Renal cortical epithelial cell (primary cell): Measurements from ENCODE around the gene GRSF1. TPM values are rescaled to one million over a fixed set of nuclear protein-coding genes. Genes with fewer than 3 reads are reported as not detected.
"Not testable (repeated sequence)": the region's sequence is repeated elsewhere in the genome, so short reads cannot be mapped to it uniquely, and the experiment has no call there.

ENCODE experiments used
- DNase-seq: peaks from one replicate; pipeline ENCODE4 v3.0.0-alpha.2; 2011; ENCODE audit warnings: low read depth
- total RNA-seq: library from RNA; depleted of rRNA; stranded (reverse); fragments of >200 nt; gene quantifications from 2 replicates; pipeline ENCODE4 v1.2.3, GENCODE V29; 2014

Gene GRSF1
- total RNA-seq, 1 donor from 2014 or later, result 131 TPM

DNA sequence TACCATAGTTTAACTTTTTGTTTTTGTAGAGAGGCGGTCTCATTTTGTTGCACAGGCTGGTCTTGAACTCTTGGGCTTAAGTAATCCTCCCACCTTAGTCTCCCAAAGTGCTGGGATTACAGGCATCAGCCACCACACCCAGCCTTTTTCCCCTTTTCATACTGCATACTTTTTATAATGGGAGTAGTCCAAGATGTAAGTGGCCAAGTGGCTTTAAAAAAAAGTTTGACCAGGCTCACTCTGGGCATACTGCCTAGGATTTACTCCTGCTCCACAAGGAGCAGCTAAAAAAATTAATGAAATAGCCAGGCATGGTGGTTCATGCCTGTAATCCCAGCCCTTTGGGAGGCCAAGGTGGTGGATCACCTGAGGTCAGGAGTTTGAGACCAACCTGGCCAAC is 6.0 kb downstream of the GRSF1 start:
- DNase-seq, result no peak

DNA sequence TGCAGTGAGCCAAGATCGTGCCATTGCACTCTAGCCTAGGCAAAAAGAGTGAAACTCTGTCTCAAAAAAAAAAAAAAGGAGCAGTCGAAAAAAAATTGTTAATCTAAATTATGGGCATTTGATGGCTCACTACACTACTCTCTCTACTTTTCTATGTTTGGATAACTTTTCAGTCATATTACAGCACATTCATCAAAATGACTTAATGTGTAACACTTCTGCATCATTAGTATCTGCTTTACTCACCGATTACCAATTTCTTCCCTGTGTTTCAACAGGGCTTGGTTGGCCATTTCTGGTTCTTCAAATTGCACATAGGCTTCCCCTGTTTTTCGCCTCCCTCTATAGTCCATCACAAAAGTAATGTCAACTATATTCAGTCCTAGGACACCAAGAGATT is 8.4 kb downstream of the GRSF1 start:
- DNase-seq, result no peak

DNA sequence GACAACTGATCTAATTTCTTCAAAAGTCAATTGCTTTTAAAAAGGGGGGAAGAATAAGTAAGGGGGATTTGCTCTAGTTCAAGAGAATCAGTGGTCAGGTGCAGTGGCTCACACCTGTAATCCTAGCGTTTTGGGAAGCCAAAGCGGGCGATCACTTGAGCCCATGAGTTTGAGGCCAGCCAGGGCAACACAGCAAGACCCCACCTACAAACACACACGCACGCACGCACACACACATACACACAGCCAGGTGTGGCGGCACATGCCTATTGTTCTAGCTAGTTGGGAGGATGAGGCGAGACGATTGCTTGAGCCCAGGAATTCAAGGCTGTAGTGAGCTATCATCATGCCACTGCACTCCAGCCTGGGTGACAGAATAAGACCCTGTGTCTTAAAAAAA is 9.6 kb downstream of the GRSF1 start:
- no peak for DNase-seq

DNA sequence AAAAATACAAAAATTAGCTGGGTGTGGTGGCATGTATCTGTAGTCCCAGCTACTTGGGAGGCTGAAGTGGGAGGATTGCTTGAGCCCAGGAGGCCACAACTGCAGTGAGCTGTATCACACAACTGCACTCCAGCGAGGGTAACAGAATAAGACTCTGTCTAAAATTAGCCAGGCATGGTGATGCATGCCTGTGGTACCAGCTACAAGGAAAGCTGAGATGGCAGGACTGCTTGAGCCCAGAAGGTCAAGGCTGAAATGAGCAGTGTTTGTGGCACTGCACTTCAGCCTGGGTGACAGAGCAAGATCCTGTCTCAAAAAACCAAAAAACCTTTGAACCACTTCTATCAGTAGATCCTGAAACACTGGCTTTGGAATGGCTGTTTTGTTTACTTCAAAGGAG is 10.2 kb downstream of the GRSF1 start:
- DNase-seq, result no peak

DNA sequence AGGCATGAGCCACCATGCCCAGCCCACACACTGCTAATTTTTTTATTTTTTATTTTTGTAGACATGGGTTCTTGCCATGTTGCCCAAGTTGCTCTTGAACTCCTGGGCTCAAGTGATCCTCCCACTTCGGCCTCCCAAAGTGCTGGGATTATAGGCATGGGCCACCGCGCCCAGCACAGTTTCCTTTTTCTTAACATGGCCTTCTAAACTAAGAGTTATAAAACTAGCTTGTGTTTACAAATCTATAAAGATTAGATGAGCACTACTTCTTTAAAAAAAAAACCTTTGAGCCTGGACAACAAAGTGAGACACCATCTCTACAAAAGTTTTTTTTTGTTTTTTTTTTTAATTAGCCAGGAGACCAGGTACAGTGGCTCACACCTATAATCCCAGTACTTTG is 10.7 kb downstream of the GRSF1 start:
- no peak for DNase-seq

DNA sequence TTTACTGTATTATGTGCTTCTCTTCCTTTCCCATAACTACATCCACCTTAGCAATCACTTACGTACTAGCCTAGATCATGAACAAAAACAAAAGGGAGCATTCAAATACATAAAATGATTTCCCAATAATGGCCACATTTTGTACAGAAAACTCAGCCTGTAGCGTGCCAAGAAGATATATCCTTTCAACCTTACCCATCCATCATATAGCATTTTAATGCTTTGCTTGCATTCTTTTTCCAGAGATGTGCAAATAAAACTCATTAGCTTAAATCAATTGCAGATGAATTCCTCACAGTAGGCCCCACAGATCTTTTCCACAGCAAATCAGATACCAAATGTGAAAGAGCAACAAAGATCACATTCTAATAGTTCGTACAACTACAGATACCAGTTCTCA is 20.8 kb downstream of the GRSF1 start:
- DNase-seq, result no peak

DNA sequence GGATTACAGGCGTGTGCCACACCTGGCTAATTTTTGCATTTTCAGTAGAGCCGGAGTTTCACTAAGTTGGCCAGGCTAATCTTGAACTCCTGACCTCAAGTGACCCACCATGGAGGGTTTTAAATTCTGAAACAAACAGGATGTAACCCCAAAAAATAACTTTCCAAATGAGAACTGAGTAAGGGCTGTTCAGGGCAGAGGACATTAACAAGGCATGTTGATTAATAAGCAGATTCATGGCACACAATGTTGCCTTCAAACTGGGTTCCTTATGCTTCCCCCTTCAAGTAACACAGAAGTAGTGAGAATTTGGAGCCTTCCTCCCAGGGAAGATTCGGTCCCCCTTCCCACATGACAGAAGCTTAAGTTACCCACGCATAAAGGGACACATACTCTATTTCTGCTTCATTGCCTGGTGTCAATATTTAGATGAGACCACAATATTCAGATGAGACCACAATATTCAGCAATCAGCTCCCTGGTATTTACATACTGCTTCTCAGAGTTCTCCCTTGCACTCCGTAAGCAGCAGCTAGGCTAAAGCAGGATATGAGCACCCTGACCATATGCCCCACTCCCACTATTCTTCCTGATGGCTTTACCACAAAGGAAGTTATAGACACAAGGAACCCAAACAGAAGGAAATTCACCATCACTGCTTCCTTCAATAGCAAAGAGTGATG is 21.4 kb downstream of the GRSF1 start:
- no peak for DNase-seq

DNA sequence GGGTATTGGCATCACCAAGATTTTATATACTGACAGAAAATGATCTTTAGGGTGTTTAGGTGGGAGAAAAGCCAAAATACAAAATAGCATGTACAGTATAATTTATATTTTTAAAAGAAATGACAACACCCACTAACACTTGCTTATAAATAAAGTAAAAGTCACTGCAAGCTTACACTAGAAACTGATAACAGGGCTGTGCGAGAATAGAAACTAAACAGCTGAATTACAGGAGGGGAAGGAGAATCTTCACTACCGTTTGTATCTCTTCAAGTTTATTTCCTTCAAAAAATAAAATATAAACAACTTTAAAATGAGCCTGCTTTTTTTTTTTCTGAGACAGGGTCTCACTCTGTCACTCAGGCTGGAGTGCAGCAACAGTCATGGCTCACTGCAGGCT is 22.8 kb downstream of the GRSF1 start:
- no peak for DNase-seq

DNA sequence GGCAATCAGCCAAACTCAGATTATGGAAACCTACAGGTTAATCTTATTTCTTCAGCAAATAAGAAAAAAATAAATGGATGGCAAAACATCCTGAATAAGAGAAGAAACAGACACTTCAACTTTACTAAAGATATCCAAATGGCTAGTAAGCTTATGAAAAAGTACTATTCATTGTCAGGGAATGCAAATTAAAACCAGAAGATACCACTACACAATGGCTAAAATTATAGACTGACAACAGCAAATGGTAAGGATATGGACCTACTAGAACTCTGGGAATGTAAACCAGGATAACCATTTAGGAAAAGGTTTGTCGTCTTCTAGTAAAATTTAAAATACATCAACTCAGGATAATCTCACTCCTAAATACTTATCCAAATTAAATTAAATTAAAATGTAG is 24.3 kb downstream of the GRSF1 start:
- DNase-seq, result no peak

DNA sequence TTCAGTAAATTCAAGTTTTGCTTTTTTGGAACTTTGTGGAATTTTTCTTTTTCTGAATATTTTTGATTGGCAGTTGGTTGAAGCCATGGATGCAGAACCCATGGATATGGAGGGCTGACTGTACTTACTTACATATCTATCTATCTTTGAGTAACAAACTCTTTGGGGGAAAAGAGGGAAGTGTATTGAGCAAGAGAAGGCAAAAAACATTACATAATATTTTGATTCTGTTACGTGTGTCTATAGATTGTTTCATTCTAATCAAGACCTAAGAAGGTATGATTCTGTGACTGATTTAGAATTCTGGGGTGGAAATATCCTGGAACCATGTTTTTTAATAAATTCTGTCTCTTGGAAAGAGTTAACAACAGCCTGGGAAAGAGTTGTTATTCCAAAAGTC is 31.5 kb downstream of the GRSF1 start:
- DNase-seq, result no peak

DNA sequence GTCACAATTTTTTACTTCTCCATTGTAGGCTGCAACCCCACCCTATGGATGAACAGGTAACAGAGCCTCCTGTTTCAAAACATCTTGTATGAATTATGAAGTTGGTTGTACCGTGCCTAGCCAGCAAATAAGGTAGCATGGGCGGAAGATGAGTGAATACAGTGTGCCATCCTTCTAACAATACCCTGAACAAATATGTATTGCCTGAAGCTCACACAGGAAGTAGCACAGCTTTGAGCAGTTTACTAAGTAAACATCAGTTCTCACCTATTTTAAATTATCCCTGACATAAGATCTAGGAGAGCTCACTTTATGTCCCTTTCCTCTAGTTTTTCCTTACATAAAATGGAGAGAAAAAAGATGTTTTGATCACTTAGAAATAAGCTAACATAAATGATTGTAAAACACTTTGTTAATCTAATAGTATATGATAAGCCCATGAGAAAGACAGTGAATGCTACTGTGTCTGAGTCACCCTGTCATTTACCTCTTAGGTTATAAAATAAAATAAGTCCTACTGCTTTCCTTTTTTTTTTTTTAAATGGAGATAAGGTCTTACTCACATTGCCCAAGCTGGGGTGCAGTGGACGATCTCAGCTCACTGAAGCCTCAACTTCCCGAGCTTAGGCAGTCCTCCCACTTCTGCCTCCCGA is 36.6 kb downstream of the GRSF1 start:
- DNase-seq, result no peak

DNA sequence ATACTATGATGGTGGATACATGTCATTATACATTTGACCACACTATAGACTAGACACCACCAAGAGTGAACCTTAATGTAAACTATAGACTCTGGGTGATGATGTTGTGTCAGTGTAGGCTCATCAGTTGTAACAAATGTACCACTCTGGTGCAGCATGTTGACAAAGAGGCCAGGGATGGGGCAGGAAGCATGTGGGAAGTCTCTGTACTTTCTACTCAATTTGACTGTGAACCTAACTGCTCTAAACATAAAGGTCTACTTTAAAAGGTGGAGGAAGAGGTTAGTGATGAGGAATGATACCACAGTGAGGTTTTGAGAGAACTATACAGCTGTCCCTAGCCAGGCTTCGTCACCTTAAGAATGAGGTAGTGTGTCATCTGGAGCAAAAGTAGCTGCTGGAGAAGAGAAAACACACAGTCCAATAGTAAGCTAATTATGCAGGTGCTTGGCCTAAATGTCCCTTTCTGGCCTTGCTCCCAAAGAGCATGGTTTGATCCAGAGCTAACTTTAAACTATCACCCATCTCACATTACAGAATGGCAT is 38.4 kb downstream of the GRSF1 start:
- no peak for DNase-seq

DNA sequence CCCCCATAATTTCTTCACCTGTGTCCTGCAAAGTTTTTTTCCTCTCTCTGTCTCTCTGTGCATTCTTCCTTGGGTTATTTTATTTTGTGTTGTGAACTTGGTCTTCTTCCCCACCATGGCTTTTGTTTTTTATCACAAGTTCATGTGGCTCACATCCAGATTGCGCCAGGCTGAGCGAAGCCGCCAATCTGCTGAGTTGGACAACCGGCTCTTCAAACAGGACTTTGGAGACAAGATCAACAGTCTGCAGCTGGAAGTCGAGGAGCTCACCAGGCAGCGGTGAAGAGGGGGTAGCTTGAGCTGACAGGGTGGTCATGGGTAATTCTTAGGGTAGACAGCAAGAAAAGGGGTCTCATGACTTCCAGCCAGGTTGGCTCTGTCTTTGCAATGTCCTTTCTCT is 46.1 kb downstream of the GRSF1 start:
- DNase-seq, result no peak

DNA sequence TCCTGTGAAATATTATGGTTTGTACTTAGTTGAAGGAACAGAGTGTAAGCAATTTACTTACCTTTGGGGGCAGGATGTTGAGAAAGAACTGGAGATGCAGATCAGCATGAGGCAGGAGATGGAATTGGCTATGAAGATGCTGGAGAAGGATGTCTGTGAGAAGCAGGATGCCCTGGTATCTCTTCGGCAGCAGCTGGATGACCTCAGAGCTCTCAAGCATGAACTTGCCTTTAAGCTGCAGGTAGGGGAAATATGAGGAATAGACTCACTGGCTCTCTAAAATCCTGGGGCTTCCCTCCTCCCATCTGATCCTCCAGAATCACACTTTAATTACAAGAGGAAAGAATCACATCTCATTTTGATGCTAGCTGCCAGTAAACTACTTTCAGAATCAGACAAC is 51.0 kb downstream of the GRSF1 start:
- no peak for DNase-seq

DNA sequence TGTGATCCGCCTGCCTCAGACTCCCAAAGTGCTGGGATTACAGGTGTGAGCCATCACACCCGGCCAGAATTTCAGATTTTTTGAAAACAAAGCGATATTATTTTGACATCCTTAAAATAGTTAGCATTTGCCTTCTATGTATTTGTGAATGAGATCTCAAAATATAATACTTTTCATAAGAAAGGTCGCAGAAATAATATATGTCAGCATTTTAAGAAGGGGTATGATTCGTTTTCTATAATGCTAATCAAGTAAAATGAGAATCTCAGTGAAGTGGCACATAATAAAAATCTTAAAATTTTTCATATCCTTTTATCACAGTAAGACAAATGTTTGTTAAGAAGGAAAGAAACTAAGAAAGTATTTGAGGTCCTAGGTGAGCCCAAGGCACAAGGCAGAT is 52.2 kb downstream of the GRSF1 start:
- no peak for DNase-seq

DNA sequence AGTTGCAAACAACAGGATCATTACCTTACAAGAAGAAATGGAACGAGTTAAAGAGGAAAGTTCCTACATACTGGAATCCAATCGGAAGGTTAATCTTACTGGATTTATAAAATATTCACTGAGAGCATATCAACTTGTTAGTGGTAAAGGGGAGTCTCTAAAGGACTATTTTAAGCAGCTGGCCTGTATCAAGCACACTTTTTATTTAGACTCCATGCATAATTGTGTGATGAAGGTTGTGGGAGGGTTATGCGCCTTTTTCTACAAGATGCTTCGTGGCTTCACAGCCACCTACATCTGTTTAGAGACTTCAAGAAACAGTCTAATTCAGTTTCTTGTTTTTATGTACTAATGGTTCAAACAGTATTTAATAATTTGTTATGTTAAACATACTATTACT is 56.6 kb downstream of the GRSF1 start:
- no peak for DNase-seq

DNA sequence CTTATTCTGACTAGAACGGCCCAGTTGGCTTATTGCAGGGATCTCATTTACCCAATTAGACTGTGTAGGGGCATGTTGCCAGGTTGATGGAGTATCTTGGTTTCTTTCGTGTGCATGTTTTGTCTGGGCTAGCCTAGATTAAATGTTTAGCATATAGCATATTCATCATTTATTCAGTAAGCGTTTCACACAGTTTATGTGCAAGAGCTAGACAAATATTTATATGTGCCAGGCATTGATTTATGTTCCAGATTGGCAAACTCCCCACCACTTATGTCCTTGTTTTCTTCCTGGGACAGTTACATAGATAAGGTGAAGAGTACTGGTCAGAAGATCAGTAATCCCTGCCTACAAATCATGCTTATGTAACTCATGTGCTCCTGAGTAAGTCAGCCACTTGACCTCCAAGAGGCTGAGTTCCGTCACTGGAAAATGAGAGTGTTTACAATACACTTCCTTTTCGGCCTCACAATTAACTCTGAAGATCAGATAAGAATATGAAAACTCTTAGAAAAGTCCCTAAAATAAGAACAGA is 60.7 kb downstream of the GRSF1 start:
- no peak for DNase-seq

DNA sequence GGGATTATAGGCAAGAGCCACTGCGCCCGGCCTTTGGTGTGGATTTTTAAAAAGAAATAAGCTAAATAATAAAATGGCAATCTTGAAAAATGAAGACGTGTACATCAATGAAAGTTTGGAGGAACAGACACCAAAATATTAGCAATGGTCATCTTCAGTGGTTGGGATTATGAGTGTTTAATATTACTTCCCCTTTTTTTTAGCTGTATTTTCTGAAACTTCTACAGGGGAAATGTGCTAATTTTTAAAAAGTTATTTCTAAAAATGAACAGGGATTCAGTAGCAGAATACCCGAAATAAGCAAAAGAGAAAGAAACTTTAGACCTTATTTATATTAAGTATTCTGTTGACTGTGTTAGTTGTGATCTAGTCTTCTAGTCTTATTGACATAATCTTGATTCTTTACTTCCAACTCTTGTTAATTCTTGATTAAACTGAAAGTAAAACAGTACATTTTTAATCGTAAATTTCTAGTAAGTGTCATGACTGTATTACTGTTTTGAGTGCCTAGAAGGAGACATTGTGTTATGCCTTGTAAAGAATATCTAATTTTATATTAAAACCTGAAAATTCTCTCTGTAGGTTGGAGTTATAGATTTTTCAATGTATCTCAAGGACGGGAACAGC is 66.6 kb downstream of the GRSF1 start:
- no peak for DNase-seq

DNA sequence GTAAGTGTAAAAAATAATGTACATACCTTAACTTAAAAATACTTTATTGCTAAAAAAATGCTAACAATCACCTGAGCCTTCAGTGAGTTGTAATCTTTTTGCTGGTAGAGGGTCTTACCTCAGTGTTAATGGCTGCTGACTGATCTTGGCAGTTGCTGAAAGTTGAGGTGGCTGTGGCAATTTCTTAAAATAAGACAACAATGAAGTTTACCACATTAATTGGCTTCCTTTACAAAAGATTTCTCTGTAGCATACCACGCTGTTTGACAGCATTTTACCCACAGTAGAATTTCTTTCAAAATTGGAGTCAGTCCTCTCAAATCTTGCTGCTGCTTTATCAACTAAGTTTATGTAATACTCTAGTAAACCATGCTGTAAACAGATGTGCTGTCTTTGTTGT is 70.3 kb downstream of the GRSF1 start:
- not testable (repeated sequence) for DNase-seq

DNA sequence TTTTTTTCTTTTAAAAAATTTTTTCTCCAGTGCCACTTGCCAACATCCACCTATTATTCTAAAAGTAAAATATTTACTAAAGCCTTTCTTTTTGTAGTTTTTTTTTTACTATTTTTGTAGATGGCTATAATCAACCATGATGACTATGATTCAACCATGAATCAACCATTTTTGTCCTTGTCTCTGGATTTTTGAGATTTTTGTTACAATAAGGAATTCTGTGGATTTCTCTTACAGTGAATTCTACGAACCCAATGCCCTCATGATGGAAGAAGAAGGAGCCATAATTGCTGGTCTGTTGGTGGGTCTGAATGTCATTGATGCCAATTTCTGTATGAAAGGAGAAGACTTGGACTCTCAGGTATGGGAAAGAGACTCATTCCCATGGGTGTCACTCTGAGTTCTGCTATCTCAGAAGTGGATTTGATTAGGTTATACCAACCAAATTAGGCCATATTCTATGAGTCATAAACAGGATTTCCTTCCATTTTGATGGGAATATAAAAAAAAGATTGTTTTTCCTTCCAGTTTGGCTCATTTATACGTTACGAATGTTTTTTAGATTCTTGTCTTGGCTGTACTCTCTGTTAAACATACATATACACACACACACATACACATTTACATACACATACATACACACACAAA is 71.3 kb downstream of the GRSF1 start:
- no peak for DNase-seq
